K562 (cell line): ENCODE measurements around the gene SLC25A45. TPM values are rescaled to one million over a fixed set of nuclear protein-coding genes. Genes with fewer than 3 reads are reported as not detected.
A peak's percentile ranks its signal among the peaks of the same experiment; 100 is the strongest.

Experiments
- FIP1L1 ChIP-seq: fragments of 200-400 bp; formaldehyde crosslinking; IDR thresholded peaks from 2 replicates; pipeline ENCODE4 v1.6.1; 2018; ENCODE audit warnings: mild to moderate bottlenecking, low read depth, low read length; ENCODE audit not compliant: poor library complexity, severe bottlenecking
- FOXP1 ChIP-seq: sonication (generic); formaldehyde crosslinking; IDR thresholded peaks from 2 replicates; pipeline ENCODE4 v1.8.0; 2022; ENCODE audit warnings: mild to moderate bottlenecking, missing genetic modification reagents
- HLTF ChIP-seq: fragments of 450-650 bp; IDR thresholded peaks from 2 replicates; pipeline ENCODE4 v1.6.1; 2016
- MEIS2 ChIP-seq: fragments of 450-650 bp; IDR thresholded peaks from 2 replicates; pipeline ENCODE4 v1.6.1; 2014; ENCODE audit warnings: mild to moderate bottlenecking; ENCODE audit not compliant: partially characterized antibody
- MGA ChIP-seq: fragments of 450-650 bp; IDR thresholded peaks from 2 replicates; pipeline ENCODE4 v1.6.1; 2016; ENCODE audit warnings: mild to moderate bottlenecking, moderate library complexity
- MTA3 ChIP-seq: fragments of 450-650 bp; formaldehyde crosslinking; IDR thresholded peaks from 2 replicates; pipeline ENCODE4 v1.6.1; 2017; ENCODE audit warnings: mild to moderate bottlenecking, borderline replicate concordance
- RAD21 ChIP-seq, 2 experiments: fragments of 250-450 bp in 1 of 2; fragments of 450-650 bp in 1 of 2; sonication (Bioruptor Pico) in 1 of 2; formaldehyde crosslinking in 1 of 2; IDR thresholded peaks in 1 of 2; conservative IDR thresholded peaks in 1 of 2; 2 replicates each; pipeline versions ENCODE4 v1.4.0 to v1.8.0; 2020 to 2022; ENCODE audit warnings: mild to moderate bottlenecking in 2 of 2, moderate library complexity in 1 of 2
- SMARCA5 ChIP-seq: fragments of 450-650 bp; IDR thresholded peaks from 2 replicates; pipeline ENCODE4 v1.6.1; 2016
- STAT6 ChIP-seq: sonication (generic); formaldehyde crosslinking; IDR thresholded peaks from 2 replicates; pipeline ENCODE4 v1.8.1; 2023; ENCODE audit warnings: mild to moderate bottlenecking, missing genetic modification reagents
- ZFP30 ChIP-seq: fragments of 250-450 bp; sonication (Bioruptor Pico); IDR thresholded peaks from 2 replicates; pipeline ENCODE4 v1.8.0; 2022; ENCODE audit warnings: moderate library complexity, mild to moderate bottlenecking, inconsistent platforms, borderline replicate concordance
- ZNF24 ChIP-seq: fragments of 450-650 bp; IDR thresholded peaks from 2 replicates; pipeline ENCODE4 v1.6.1; 2016
- ZNF263 ChIP-seq: sonication (generic); formaldehyde crosslinking; IDR thresholded peaks from 2 replicates; pipeline ENCODE4 v1.8.0; 2022; ENCODE audit warnings: mild to moderate bottlenecking, missing genetic modification reagents, borderline replicate concordance
- polyA plus RNA-seq, 8 experiments: library from polyadenylated mRNA; depleted of rRNA in 4 of 8; stranded (reverse) in 5 of 8; unstranded in 3 of 8; fragments of >200 nt; fragmentation: Nextera tagmentation in 2 of 8; fragmentation: Illumina TruSeq in 1 of 8; extraction: Ambion mirVana in 2 of 8; extraction: Trizol in 1 of 8; gene quantifications; 2 replicates each; pipeline versions ENCODE4 v1.2.1 to v1.2.3, GENCODE V29; 2011 to 2014; ENCODE audit warnings: inconsistent platforms in 1 of 8, missing spikeins in 1 of 8
- total RNA-seq, 7 experiments: library from RNA; depleted of rRNA in 6 of 7; stranded (reverse); fragments of >200 nt in 6 of 7; fragmentation: Illumina TruSeq in 2 of 7; extraction: Trizol in 2 of 7; gene quantifications; 2 replicates each; pipeline versions ENCODE4 v1.2.1 to v1.2.3, GENCODE V29; 2011 to 2021; ENCODE audit warnings: low replicate concordance in 1 of 7

SLC25A45 gene
- total and polyA plus RNA-seq, 9 of the 15 experiments (the other 6 are each of a cell fraction or from before 2014, with no cell fraction given) = 0.15 to 2.3 (median 0.68) TPM

- no peak for TF ChIP-seq MGA
- TF ChIP-seq RAD21 (CRISPR knock-in tag; conservative IDR thresholded peaks at IDR 0.05 in 1 of 2, IDR thresholded peaks at IDR 0.05 in 1 of 2) = peak; percentile 90 to 93
- no peak for TF ChIP-seq FOXP1 (CRISPR knock-in tag)
- no peak for TF ChIP-seq FIP1L1
- TF ChIP-seq MTA3 = 0 out of 2 replicates have a peak, but pooled peaks have one; percentile 34
- no peak for TF ChIP-seq ZNF24
- no peak for TF ChIP-seq ZNF263 (CRISPR knock-in tag)
- no peak for TF ChIP-seq MEIS2
- no peak for TF ChIP-seq STAT6 (CRISPR knock-in tag)
- TF ChIP-seq HLTF = no peak
- no peak for TF ChIP-seq ZFP30 (CRISPR knock-in tag)
- TF ChIP-seq SMARCA5 = no peak
Measured at GRCh38 chr11:65366340-65366773, 16.1 kb downstream of the SLC25A45 start (continued).
